GM18909 (cell line): ENCODE measurements around the gene HOTAIR.

Experiments used
- ATAC-seq: cut with Tn5 transposase; IDR thresholded peaks from one replicate; pipeline ENCODE4 v1.9.1; 2021; ENCODE audit warnings: mild to moderate bottlenecking; ENCODE audit not compliant: unreplicated experiment, poor library complexity

HOTAIR gene

DNA sequence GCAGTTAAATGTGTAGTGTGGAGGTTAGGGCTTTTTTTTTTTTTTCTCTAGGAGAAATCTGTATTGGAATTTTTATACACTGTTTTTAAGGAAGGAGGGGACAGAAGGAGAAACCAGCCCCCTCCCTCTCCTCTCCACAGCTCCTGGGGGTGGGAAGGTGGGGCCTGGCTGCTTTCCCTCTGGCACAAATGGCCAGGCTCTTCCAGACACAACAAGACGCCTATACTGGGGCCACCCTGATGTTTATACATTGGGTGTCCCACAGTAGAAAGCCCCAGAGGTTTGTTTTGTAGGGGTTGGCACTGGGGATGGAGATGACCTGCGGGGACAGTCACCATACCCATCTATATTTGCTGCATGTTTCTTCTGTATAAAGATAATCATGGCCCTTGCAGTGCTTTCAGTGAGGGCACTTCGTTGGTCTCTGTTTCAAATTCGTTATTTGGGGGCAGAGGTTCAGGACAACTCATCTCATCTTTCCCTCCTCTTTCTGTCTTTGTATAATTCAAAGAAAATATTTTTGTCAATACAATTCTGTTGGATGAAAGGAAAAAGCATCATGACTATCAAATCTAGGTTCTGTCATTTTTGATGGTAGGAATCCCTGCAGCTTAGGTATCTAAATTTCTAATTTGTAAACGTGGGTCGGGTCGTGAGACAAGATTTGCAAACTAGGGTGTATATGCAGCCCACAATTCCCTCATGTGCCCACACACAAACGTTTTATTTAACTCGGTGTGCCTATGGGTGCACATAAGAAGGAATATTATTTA is 2.3 kb upstream of the HOTAIR start:
- ATAC-seq, result no peak

DNA sequence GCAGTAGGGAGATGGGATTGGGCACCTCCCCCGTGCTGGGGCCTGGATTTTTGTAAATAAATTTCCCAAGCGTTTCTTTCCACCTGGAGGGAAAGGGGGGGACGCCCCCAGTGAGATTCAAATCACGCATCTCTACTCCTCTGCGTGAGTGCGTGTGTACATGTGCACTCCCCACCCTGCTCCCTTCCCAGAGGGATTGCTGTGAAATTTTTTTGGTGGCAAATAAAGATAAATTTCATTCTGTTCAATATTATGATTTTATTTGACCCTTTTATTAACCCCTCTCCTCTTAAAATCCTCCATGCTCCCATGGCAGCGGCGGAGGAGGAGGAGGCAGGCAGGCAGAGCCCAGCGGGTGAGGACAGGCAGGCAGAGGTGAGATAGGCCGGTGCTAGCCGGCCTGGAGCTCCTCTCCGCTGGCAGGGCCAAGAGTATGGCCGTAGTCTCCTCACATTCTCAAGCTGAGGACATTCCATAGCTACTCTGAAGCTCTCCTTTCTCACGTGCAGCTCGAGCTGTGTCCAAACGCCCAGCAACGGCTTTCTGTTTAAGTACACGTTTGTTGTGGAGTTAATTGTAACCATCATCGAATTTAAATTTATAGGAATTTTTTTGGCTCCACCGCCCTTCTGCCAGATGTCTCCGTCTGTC is 1.5 kb upstream of the HOTAIR start:
- no peak for ATAC-seq

DNA sequence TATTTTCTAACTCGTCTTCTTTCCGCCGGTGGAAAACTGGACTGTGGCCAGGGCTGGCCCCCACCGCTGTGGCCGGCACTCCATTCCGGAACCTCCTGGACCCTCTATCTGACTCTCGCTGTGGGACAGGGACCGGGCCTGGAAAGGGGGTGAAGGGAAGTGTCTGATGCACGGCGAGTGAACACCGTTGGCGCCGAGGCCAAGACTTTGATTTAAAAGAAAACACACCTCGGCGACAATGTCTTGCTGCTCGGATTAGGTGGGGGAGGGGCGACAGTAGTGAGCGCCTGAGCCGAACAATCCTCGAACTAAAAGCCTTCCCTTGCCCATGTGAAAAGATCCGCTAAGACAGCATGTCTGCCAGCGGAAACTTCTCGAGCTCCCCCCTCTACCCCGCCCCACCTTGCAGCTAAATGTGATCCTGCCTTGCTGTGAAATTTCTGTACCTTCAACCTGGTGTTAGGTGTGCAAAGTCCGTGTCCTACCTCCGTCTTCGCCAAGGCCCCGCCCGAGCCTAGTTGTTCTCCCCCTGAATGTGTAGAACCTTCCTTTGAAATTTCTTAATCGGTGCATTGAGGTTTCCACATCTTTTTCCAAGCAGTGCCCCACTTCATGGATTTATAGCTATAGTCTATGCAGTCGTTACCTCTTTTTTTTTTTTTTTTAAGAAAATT is 862 bp upstream of the HOTAIR start:
- no peak for ATAC-seq

DNA sequence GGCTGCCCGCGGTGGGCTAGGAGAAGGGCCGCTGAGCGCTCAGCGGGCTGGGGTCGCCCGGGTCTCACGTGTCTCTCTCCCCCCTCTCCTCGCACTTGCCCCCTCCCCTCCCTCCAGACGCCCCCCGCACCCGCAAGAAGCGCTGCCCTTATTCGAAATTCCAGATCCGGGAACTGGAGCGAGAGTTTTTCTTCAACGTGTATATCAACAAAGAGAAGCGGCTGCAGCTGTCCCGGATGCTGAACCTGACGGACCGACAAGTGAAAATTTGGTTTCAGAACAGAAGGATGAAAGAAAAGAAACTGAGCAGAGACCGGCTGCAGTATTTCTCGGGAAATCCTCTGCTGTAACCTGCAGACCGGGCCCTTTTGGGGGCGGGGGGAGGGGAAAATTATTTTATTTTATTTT is 314 bp upstream of the HOTAIR start:
- ATAC-seq, result no peak

DNA sequence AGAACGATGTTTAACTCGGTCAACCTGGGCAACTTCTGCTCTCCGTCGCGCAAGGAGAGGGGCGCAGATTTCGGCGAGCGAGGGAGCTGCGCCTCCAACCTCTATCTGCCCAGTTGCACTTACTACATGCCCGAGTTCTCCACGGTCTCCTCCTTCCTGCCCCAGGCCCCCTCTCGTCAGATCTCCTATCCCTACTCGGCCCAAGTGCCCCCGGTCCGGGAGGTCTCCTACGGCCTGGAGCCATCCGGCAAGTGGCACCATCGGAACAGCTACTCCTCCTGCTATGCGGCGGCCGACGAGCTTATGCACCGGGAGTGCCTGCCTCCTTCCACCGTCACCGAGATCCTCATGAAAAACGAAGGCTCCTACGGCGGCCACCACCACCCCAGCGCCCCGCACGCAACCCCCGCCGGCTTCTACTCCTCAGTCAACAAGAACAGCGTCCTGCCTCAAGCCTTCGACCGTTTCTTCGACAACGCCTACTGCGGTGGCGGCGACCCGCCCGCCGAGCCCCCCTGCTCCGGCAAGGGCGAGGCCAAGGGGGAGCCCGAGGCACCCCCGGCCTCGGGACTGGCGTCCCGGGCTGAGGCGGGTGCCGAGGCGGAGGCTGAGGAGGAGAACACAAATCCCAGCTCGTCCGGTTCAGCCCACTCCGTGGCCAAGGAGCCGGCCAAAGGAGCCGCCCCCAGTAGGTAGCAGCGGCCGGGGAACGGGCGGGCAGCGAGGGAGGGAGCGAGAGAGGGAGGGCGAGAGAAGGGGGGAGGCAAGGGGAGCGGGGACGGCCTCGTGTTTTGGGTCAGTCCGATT is 1.3 kb downstream of the HOTAIR start:
- no peak for ATAC-seq

DNA sequence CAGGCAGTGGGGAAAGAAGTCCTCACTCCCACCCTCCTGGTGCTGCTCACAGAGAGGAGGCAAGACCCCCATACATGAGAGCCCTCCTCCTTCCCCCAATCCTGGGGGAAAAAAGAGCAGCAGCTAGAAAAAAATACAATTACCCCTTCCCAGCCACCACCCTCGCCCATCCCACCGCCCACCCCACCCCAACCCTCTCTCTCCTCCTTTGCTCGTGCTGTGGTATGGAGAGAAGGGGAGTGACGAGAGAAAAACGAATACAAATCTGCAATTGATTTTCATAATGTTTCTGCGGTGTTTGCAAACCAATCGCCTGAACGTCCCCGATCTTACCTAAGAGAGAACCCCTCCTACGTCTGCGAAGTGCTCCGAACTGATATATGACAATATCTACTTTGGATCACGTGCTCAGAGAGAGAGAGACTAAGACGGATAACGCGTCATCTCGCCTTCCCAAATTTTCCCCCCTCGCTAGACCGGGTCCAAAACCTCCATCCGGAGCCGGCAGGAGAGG is 2.0 kb downstream of the HOTAIR start, which contains the start of gene HOXC11:
HOXC11 (plus strand) TSS at position 405 of the 514 bp plus-strand sequence. CDS start 116 bp downstream, outside the sequence.
- ATAC-seq, result no peak

DNA sequence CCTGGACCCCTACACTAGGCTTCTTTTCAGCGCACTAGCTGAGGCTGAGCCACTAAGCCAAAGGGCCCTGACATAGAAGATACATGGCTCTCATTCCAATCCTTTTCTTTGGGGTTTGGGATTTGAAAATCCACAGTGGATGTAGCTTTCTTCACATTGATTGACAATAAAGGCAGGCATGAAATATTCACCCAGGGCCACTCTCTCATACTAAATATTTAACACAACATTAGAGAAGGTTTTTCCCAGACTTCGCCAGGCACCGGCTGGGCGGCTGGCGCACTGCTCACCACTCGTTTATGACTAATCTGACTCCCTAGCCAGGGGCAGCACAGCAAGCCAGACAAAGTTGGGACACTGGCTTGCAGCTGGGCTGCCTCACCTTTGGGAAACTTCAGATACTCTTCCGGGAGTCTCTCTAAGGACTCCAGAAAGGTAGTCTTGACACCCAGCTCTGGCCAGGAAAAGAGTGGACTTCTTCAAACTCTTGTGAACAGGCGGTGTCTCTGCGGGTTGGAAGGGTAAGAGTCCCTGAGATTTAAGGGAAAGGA is 2.5 kb downstream of the HOTAIR start:
- no peak for ATAC-seq

DNA sequence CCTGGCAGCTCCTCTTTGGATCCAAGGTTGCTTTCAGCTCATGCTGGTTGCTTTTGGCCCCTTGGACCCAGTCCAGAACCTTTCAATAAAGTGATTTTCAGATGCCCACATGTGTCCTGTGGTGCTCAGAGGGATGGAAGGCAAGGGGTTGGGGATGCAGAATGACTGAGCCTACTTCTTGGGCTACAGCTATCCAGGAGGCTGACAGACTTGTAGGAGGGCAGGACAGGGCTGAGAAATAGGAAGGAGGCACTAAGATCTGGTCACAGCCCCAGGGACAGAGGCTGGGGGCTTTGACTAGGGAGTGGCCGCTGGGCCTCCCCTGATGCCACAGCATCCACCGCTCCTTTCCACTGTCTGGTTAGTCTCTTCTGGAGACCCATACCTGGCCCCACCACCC is 3.1 kb downstream of the HOTAIR start:
- ATAC-seq, result no peak

DNA sequence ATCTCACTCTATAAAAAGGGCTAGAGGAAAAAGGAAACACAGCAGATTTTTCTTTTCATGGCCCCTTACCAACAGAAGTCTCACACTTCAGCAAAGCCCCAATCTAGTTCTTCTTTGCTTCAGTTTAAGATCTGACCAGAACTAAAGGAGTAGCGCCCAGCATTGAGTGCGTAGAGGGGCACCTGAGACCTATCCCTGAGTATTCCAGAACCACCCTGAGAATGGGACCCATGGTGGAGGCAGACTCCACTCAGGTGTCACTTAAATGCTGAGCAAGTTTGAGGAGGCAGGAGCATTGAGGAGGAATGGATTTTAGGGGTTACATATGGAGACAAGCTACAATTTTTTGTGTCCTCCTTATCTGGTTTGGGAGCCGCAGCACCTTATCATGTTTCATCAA is 3.6 kb downstream of the HOTAIR start:
- ATAC-seq, result no peak

DNA sequence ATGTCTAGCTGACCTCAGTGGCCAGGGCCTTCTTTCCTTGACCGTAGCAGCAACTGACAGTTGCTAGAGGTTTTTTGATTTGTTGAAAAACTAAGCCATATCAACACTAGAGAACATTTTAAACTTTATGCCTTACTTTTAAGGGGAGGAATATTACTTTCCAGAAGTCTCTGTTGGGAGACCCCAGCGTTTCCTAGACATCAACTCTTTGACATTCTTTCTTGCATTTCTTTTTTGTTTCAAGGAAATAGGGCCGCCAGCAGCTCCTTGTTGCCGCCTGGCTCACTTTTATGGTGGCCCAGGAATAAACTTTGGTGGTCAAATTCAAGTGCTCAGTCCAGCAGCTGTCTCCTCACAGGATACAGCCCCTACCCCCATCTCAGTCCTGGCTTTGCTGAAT is 4.3 kb downstream of the HOTAIR start:
- no peak for ATAC-seq

DNA sequence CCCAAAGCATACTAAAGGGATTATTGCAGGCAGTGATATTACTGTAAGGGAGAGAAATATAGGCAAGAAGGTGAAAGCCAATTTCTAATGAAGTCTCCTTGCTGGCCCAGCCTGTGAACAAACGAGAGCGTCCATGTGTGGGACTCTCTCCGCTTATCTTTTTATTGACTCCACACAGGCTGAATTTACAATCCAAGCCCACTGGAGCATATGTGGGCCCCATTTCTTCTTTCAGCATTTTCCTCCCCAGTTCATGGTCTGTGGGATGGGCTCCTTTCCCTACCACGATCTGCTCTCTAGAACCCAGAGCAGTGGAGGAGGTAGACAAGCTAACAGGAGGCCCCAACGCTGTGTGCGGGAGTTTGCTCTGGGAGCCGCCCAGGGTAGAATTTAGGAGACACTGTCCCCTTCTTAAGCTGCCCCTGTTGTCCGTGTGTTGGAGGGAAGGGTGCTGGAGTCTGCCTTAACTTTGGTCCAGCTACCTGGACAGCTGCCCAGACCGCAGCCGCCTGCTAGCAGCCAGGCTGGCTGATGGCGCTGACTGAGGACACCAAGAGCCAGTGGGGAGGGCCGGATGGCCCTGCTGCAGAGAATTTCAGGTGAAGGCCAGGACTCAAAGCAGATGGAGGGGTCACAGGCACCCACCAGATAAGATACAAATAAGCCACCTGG is 5.0 kb downstream of the HOTAIR start:
- ATAC-seq, result no peak

DNA sequence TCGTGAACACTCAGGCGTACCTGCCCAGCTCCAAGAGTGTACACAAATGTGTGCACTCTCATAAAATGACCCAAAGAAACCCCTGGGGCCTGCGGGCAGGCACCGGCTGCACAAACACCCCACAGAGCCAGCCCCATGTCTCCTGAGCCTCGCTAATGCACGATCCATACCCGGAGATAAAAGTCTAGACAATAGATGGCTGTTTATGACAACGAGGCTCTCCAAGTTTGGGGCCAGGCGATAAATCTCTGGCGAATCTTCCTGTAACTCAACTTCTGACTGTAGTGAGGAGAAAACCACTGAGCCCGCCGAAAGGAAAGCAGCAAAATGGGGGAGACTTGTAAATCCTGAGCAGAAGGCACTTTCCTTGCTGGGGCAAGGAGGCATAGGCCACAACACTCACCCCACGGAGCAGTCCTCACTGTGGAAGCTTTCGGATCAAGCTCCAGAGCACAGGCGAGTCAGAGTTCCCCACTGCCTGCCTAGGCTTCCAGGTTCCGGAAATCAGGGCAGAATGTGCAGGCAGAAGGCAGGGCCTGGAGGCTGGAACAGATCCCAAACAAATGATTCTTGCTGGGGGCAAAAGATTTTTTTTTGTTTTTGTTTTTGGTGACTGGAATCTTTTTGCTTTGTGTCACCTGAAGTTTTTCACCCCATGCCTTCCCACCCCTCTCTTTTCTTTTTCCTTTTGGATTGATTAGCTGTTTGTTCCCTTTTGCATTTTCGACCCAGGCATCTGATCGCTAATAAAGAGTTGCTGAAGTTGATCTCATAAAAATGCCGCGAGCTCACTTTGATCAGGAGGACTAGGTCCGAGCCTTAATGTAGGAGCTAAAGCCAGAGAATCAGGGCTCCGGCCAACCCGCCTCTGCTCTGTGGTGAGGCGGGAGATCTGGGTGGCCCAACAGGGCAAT is 6.3 kb downstream of the HOTAIR start:
- ATAC-seq, result no peak

DNA sequence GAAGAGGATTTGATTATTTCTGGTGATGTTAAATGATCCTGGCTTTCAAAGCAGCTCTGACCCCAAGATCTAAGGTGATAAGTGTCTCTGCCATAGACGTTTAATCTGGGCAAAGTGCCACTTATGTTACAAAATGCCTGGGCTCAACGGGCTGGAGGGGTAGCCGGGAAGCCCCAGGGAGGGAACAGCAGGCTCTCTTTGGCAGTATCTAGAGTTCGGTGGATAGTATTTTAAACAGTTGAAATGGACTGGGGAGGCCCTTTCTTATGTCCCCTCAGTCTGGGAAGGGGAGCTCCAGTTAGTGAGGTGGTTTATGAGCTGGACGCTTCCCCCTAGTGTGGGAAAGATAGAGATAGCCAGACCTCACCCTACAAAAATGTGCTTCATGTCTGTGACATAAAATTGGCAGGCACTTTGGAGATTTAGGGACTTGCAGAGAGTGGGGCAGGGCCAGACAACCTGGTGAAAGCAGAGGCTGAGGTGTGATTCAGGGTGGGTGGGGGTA is 7.3 kb downstream of the HOTAIR start:
- no peak for ATAC-seq

DNA sequence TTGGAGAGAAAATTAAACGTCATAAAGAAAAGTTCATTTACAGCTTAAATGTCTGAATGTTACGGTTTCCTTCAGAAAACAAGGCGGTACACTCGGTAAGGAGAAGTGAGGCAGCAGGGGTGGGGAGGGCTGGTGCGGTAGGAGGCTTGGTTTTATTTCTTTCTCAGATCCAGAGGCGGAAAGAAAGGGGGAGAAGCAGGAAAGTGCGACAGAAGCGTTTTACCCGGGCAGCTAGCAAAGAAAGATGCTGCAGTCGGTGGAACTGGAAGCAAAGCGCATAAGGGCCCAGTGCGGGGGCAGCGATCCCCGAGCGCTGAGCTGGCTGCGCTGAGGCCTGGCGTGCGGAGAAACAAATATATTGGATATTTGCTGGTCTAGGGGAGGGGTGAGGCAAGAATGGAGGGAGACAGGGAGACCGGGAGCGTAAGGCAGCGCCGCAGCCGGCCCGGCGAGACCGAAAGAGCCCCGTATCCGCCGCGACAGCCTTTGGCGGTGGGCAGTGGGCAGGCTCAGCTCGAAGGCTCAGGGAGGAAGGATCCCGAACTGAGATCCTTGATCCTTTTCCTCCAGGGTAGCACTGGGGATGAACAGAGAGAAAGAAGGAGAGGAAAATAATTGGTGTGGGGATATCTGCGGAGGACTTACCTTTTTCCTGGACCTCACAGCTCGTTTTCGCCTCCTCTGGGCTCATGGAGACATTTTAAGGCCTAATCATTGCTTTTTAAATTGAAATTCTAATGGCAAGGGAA is 8.2 kb downstream of the HOTAIR start:
- no peak for ATAC-seq

DNA sequence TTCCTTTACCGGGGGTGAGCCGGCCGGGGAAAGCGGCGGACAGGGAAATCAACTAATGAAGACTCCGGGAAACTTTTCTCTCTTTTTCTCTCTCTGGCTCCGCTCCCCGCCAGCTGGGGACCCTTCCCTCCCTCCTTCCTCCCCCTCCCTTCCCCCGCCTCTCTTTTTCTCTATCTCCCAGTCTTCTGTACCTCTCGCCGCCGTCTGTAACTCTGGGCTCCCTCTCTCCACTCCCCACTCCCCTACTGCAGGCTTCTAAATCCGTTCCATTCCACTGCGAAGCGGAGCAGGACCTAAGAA is 8.7 kb downstream of the HOTAIR start:
- ATAC-seq, result no peak

DNA sequence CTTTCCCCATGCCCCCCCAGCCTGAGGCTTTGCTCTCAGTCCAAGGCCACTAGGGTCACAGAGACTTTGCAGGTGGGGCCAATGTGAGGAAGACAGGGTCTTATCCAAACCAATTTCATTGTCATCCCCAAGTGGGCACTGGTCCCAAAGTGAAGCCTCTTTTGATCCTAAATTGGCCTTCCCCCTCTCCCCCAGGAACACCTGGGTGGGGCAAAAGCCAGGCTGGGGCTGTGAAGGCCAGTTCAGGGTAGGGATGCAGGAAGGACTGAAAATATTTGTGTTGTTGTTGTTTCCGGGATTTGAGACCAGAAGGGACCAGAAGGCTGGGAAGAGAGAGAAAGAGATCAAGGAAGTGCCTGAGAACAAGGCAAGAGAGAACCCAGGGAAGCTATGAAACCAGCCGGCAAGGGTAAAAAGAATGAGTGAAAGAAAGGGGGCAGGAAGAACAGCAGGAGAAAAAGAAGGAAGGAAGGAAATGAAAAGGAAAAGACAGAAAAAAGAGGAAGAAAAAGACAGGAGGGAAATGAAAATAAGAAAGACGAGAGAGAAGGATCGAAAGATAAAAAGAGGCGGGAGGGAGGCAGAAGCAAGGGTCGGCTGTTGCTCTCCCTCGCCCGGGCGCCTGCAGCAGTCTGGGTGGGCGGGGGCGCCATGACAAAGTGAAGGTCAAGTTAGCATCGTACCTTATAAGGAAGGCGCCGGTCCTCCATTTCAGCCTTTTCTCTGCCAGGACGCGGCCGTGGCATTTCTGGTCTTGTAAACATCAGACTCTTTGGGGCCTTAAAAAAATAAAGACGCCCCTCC is 9.3 kb downstream of the HOTAIR start:
- ATAC-seq, result no peak

DNA sequence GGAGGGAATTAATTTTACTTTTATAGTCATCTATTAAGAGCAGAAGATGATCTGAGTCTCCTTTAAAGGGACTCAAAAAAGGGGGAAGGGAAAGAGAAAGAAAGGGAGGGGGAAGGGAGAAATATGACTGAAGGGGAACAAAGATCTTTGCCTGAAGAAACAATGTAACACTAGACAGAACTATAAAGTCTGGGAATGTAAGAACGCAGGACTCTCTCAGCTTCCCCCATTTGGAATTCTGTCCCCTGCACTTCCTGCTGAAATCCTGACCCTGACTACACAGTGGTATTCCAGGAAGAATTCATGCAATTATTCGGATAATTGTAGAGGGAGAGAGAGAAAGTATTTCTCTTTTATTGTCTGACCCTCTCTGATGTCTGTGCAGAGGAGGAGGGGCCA is 10.4 kb downstream of the HOTAIR start:
- no peak for ATAC-seq
